Keratinocyte (primary cell): Measurements from ENCODE around the gene DBNDD2. TPM values are rescaled to one million over a fixed set of nuclear protein-coding genes. Genes with fewer than 3 reads are reported as not detected.

Source experiments
- DNase-seq: peaks from one replicate; pipeline ENCODE4 v3.0.0-alpha.2; 2011; ENCODE audit warnings: low read depth, missing footprints, low spot score
- FAIRE-seq: peaks from 2 replicates; lab custom pipeline; 2011; peaks lifted over from hg19 to GRCh38; lab: Jason Lieb, UNC
- H2AFZ ChIP-seq: 2 replicates; pipeline ENCODE4 v1.6.0; 2012; ENCODE audit warnings: low read length, control low read depth, inconsistent platforms; ENCODE audit not compliant: control insufficient read depth
- H3K27ac ChIP-seq: 2 replicates; pipeline ENCODE4 v1.5.1; 2011; ENCODE audit warnings: low read length; ENCODE audit not compliant: control insufficient read depth, insufficient read depth
- H3K27me3 ChIP-seq: 3 replicates; pipeline ENCODE4 v1.6.0; 2011; ENCODE audit warnings: low read length; ENCODE audit not compliant: control insufficient read depth, insufficient read depth; ENCODE audit errors: extremely low read depth
- H3K36me3 ChIP-seq, 2 experiments: 2 replicates in 1 of 2; 3 replicates in 1 of 2; pipeline ENCODE4 v1.5.1; 2011; ENCODE audit warnings: low read length in 2 of 2, mild to moderate bottlenecking in 1 of 2; ENCODE audit not compliant: control insufficient read depth in 2 of 2, insufficient read depth in 2 of 2; ENCODE audit errors: extremely low read depth in 1 of 2
- H3K4me1 ChIP-seq: 3 replicates; pipeline ENCODE4 v1.5.1; 2011; ENCODE audit warnings: low read length; ENCODE audit not compliant: control insufficient read depth, insufficient read depth; ENCODE audit errors: extremely low read depth
- H3K4me2 ChIP-seq: 3 replicates; pipeline ENCODE4 v1.6.0; 2011; ENCODE audit warnings: low read depth, low read length; ENCODE audit not compliant: control insufficient read depth, insufficient read depth; ENCODE audit errors: extremely low read depth
- H3K4me3 ChIP-seq, 3 experiments: fragments of 200-600 bp in 1 of 3; sonication (generic) in 1 of 3; 2 replicates in 2 of 3; 3 replicates in 1 of 3; pipeline ENCODE4 v1.5.1; 2011 to 2016; ENCODE audit warnings: low read length in 3 of 3, mild to moderate bottlenecking in 3 of 3, control low read depth in 2 of 3, inconsistent platforms in 1 of 3, low read depth in 1 of 3, mixed read lengths in 1 of 3, mixed run types in 1 of 3, moderate library complexity in 1 of 3; ENCODE audit not compliant: control insufficient read depth in 2 of 3, insufficient read depth in 2 of 3; ENCODE audit errors: extremely low read depth in 1 of 3
- H3K79me2 ChIP-seq: 2 replicates; pipeline ENCODE4 v1.6.0; 2012; ENCODE audit warnings: low read length; ENCODE audit not compliant: control insufficient read depth, insufficient read depth
- H3K9ac ChIP-seq: 3 replicates; pipeline ENCODE4 v1.6.0; 2011; ENCODE audit warnings: low read length; ENCODE audit not compliant: control insufficient read depth, insufficient read depth; ENCODE audit errors: extremely low read depth
- H3K9me1 ChIP-seq: 3 replicates; pipeline ENCODE4 v1.6.0; 2011; ENCODE audit warnings: low read length; ENCODE audit not compliant: control insufficient read depth, insufficient read depth; ENCODE audit errors: extremely low read depth
- H3K9me3 ChIP-seq: 2 replicates; pipeline ENCODE4 v1.5.1; 2012; ENCODE audit warnings: low read depth, low read length; ENCODE audit not compliant: control insufficient read depth
- H4K20me1 ChIP-seq: 3 replicates; pipeline ENCODE4 v1.6.0; 2011; ENCODE audit warnings: low read length; ENCODE audit not compliant: control insufficient read depth, insufficient read depth; ENCODE audit errors: extremely low read depth
- CTCF ChIP-seq, 3 experiments: IDR thresholded peaks in 1 of 3; conservative IDR thresholded peaks in 1 of 3; optimal IDR thresholded peaks in 1 of 3; 2 replicates in 2 of 3; 3 replicates in 1 of 3; pipeline versions ENCODE3 to v1.5.1; 2011; ENCODE audit warnings: low read length in 3 of 3, mild to moderate bottlenecking in 3 of 3, moderate library complexity in 2 of 3, control low read depth in 1 of 3, inconsistent platforms in 1 of 3; ENCODE audit not compliant: insufficient read depth in 2 of 3; ENCODE audit errors: extremely low read depth in 1 of 3
- EZH2 ChIP-seq: IDR thresholded peaks from one replicate; pipeline ENCODE4 v1.6.1; 2012; ENCODE audit warnings: inconsistent platforms, mild to moderate bottlenecking, low read length, moderate library complexity
- dilution Hi-C: fragments of 300-500 bp; cut with MboI; formaldehyde crosslinking; loops from one replicate; pipeline ENCODE4 v1.7.0; 2020; ENCODE audit warnings: low sequenced_read_pairs; ENCODE audit not compliant: extremely low pct_ligation_motif_present
- polyA plus RNA-seq, 5 experiments: library from polyadenylated mRNA; depleted of rRNA in 3 of 5; stranded (reverse) in 3 of 5; stranded (forward) in 1 of 5; unstranded in 1 of 5; fragments of >200 nt; gene quantifications; 1 replicate in 1 of 5; 2 replicates in 3 of 5; 3 replicates in 1 of 5; pipeline versions ENCODE4 v1.2.1 to v1.2.3, GENCODE V29; 2011 to 2012; ENCODE audit warnings: missing spikeins in 2 of 5, low read depth in 1 of 5, low replicate concordance in 1 of 5

The DBNDD2 gene
- polyA plus RNA-seq, 1 donor (not counting 4 experiments of a cell fraction or from before 2014, with no cell fraction given) = 37.4 TPM

- no peak for DNase-seq
- dilution Hi-C loops = no loop called here
These were observed 44.1 kb downstream of the DBNDD2 start for GRCh38 chr20:45452238-45452637.

GRCh38 chr20:45452772-45453691 lies 44.9 kb downstream of the DBNDD2 start:
- Histone ChIP-seq H3K4me3 (no peak overlapping the region), H2AFZ (no peak overlapping the region), H3K27ac (no peak overlapping the region), H3K79me2 (no peaks in the 10 kb centered on the region), H3K27me3 (no peaks in the 10 kb centered on the region), H3K4me1 (no peaks in the 10 kb centered on the region), H4K20me1 (no peaks in the 10 kb centered on the region), H3K9ac (no peak overlapping the region), H3K36me3 (no peaks in the 10 kb centered on the region), H3K4me2 (no peak overlapping the region), H3K9me3 (no peaks in the 10 kb centered on the region), H3K9me1 (no peaks in the 10 kb centered on the region)
- no peak for FAIRE-seq
- DNase-seq = no peak
- dilution Hi-C loops = no loop called here
- TF ChIP-seq CTCF (optimal IDR thresholded peaks at IDR 0.05 in 1 of 3, IDR thresholded peaks at IDR 0.05 in 1 of 3, conservative IDR thresholded peaks at IDR 0.05 in 1 of 3; ENCODE audit: extremely low read depth in 1 of 3, insufficient read depth in 2 of 3, low read length in 3 of 3) (no peak), EZH2 (no peak)

More at GRCh38 chr20:45452238-45452637, 44.1 kb downstream of the DBNDD2 start:
- Histone ChIP-seq H4K20me1 (no peaks in the 10 kb centered on the region), H3K27ac (no peak overlapping the region), H3K36me3 (no peaks in the 10 kb centered on the region), H3K27me3 (peaks cover 5% of the 10 kb centered on the region), H2AFZ (no peak overlapping the region), H3K9ac (no peak overlapping the region), H3K79me2 (no peaks in the 10 kb centered on the region), H3K4me1 (no peaks in the 10 kb centered on the region), H3K9me1 (no peaks in the 10 kb centered on the region), H3K4me3 (no peak overlapping the region), H3K9me3 (no peaks in the 10 kb centered on the region), H3K4me2 (no peak overlapping the region)
- no peak for FAIRE-seq
- TF ChIP-seq CTCF (optimal IDR thresholded peaks at IDR 0.05 in 1 of 3, IDR thresholded peaks at IDR 0.05 in 1 of 3, conservative IDR thresholded peaks at IDR 0.05 in 1 of 3; ENCODE audit: extremely low read depth in 1 of 3, insufficient read depth in 2 of 3, low read length in 3 of 3) (no peak), EZH2 (no peak)
